Measurements from ENCODE around the gene MEI1.

DNA sequence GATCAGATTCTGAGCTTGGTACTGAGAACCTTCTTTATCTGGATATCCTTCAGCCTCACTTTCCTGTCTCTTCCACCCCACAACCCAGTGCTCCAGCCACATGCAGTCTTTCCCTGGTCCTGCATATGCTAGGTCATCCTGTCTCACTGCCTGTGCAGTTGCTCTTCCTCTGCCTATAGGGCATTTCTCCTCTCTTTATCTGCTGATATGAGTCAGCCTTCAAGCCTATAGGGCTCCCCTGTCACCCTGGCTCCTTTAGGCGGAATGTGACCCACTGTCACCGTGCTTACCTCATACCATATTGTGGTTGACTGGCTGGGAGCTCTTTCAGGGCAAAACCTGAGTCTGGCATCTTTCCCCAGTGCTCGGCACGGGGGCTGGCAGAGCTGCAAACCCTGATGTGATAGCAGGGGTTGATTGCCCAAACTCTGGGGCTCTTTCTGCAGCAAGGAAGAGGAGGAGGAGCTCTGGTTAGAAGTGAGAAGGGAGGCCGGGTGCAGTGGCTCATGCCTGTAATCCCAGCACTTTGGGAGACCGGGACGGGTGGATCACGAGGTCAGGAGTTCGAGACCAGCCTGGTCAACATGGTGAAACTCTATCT is 26.3 kb downstream of the MEI1 start:
- TF ChIP-seq REST (IDR thresholded peaks at IDR 0.05) (no peak), RXRA (IDR thresholded peaks at IDR 0.05) (no peak), TAF1 (conservative IDR thresholded peaks at IDR 0.05) (no peak), EGR1 (IDR thresholded peaks at IDR 0.05; ENCODE audit: low read depth in 2 of 2) (no peak), RAD21 (IDR thresholded peaks at IDR 0.05) (no peak), ZBTB33 (IDR thresholded peaks at IDR 0.05) (no peak), MAX (IDR thresholded peaks at IDR 0.05) (no peak), ATF3 (IDR thresholded peaks at IDR 0.05) (no peak), SP1 (IDR thresholded peaks at IDR 0.05) (no peak), JUND (IDR thresholded peaks at IDR 0.05) (no peak), FOXA1 (IDR thresholded peaks at IDR 0.05) (no peak), YY1 (IDR thresholded peaks at IDR 0.05) (no peak), FOXA2 (IDR thresholded peaks at IDR 0.05) (no peak)
- TF ChIP-seq, protein P1, sequence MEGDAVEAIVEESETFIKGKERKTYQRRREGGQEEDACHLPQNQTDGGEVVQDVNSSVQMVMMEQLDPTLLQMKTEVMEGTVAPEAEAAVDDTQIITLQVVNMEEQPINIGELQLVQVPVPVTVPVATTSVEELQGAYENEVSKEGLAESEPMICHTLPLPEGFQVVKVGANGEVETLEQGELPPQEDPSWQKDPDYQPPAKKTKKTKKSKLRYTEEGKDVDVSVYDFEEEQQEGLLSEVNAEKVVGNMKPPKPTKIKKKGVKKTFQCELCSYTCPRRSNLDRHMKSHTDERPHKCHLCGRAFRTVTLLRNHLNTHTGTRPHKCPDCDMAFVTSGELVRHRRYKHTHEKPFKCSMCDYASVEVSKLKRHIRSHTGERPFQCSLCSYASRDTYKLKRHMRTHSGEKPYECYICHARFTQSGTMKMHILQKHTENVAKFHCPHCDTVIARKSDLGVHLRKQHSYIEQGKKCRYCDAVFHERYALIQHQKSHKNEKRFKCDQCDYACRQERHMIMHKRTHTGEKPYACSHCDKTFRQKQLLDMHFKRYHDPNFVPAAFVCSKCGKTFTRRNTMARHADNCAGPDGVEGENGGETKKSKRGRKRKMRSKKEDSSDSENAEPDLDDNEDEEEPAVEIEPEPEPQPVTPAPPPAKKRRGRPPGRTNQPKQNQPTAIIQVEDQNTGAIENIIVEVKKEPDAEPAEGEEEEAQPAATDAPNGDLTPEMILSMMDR (IDR thresholded peaks at IDR 0.05; ENCODE audit: low read depth, low read length, missing input control): no peak

Data from liver (tissue), 3 donors.